WTC11 (cell line): ENCODE measurements around the gene CPNE8.
"Not testable (repeated sequence)": the region's sequence is repeated elsewhere in the genome, so short reads cannot be mapped to it uniquely, and the experiment has no call there.

Source experiments
- ATF3 ChIP-seq: sonication (generic); formaldehyde crosslinking; conservative IDR thresholded peaks from 2 replicates; pipeline ENCODE4 v1.8.1; 2022; ENCODE audit warnings: mild to moderate bottlenecking, missing genetic modification reagents
- CBFB ChIP-seq: sonication (generic); formaldehyde crosslinking; IDR thresholded peaks from 2 replicates; pipeline ENCODE4 v1.8.1; 2022; ENCODE audit warnings: mild to moderate bottlenecking, low read depth, missing genetic modification reagents
- CREB1 ChIP-seq: sonication (generic); formaldehyde crosslinking; IDR thresholded peaks from 2 replicates; pipeline ENCODE4 v1.8.0; 2023; ENCODE audit warnings: mild to moderate bottlenecking, missing genetic modification reagents
- ESRRA ChIP-seq: sonication (generic); formaldehyde crosslinking; IDR thresholded peaks from 2 replicates; pipeline ENCODE4 v1.8.1; 2022; ENCODE audit warnings: mild to moderate bottlenecking, missing genetic modification reagents, borderline replicate concordance
- FOXP1 ChIP-seq: sonication (generic); formaldehyde crosslinking; IDR thresholded peaks from 2 replicates; pipeline ENCODE4 v1.8.0; 2022; ENCODE audit warnings: missing genetic modification reagents, mild to moderate bottlenecking, moderate library complexity, borderline replicate concordance
- IRF1 ChIP-seq: sonication (generic); formaldehyde crosslinking; IDR thresholded peaks from 2 replicates; pipeline ENCODE4 v1.8.0; 2023; ENCODE audit warnings: missing genetic modification reagents
- IRF2 ChIP-seq: sonication (generic); formaldehyde crosslinking; IDR thresholded peaks from 2 replicates; pipeline ENCODE4 v1.8.0; 2022; ENCODE audit warnings: low read depth, missing genetic modification reagents, borderline replicate concordance
- NR2C2 ChIP-seq: sonication (generic); formaldehyde crosslinking; IDR thresholded peaks from 2 replicates; pipeline ENCODE4 v1.8.0; 2022; ENCODE audit warnings: mild to moderate bottlenecking, missing genetic modification reagents
- SMAD4 ChIP-seq: sonication (generic); formaldehyde crosslinking; IDR thresholded peaks from 2 replicates; pipeline ENCODE4 v1.8.0; 2022; ENCODE audit warnings: mild to moderate bottlenecking, missing genetic modification reagents
- TCF7 ChIP-seq: sonication (generic); formaldehyde crosslinking; IDR thresholded peaks from 2 replicates; pipeline ENCODE4 v1.8.0; 2022; ENCODE audit warnings: mild to moderate bottlenecking, low read depth, missing genetic modification reagents, moderate library complexity
- TF ChIP-seq, protein P1 (sequence below): fragments of 200-600 bp; IDR thresholded peaks from 2 replicates; pipeline ENCODE4 v1.8.0; 2022; ENCODE audit warnings: antibody characterized with exemption
- TF ChIP-seq, protein P2 (sequence below): sonication (generic); formaldehyde crosslinking; IDR thresholded peaks from 2 replicates; pipeline ENCODE4 v1.8.0; 2023; ENCODE audit warnings: missing genetic modification reagents, mild to moderate bottlenecking, borderline replicate concordance
- TF ChIP-seq, protein P3 (sequence below): sonication (generic); formaldehyde crosslinking; IDR thresholded peaks from 2 replicates; pipeline ENCODE4 v1.8.0; 2022; ENCODE audit warnings: mild to moderate bottlenecking, missing genetic modification reagents

- TF ChIP-seq CREB1 (CRISPR knock-in tag); ATF3 (CRISPR knock-in tag); TCF7 (CRISPR knock-in tag); NR2C2; CBFB (CRISPR knock-in tag); FOXP1 (CRISPR knock-in tag); ESRRA (CRISPR knock-in tag); IRF2; IRF1 (CRISPR knock-in tag); SMAD4 (CRISPR knock-in tag): not testable (repeated sequence)
- TF ChIP-seq, protein P1, sequence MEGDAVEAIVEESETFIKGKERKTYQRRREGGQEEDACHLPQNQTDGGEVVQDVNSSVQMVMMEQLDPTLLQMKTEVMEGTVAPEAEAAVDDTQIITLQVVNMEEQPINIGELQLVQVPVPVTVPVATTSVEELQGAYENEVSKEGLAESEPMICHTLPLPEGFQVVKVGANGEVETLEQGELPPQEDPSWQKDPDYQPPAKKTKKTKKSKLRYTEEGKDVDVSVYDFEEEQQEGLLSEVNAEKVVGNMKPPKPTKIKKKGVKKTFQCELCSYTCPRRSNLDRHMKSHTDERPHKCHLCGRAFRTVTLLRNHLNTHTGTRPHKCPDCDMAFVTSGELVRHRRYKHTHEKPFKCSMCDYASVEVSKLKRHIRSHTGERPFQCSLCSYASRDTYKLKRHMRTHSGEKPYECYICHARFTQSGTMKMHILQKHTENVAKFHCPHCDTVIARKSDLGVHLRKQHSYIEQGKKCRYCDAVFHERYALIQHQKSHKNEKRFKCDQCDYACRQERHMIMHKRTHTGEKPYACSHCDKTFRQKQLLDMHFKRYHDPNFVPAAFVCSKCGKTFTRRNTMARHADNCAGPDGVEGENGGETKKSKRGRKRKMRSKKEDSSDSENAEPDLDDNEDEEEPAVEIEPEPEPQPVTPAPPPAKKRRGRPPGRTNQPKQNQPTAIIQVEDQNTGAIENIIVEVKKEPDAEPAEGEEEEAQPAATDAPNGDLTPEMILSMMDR, result not testable (repeated sequence)
- TF ChIP-seq, protein P2, sequence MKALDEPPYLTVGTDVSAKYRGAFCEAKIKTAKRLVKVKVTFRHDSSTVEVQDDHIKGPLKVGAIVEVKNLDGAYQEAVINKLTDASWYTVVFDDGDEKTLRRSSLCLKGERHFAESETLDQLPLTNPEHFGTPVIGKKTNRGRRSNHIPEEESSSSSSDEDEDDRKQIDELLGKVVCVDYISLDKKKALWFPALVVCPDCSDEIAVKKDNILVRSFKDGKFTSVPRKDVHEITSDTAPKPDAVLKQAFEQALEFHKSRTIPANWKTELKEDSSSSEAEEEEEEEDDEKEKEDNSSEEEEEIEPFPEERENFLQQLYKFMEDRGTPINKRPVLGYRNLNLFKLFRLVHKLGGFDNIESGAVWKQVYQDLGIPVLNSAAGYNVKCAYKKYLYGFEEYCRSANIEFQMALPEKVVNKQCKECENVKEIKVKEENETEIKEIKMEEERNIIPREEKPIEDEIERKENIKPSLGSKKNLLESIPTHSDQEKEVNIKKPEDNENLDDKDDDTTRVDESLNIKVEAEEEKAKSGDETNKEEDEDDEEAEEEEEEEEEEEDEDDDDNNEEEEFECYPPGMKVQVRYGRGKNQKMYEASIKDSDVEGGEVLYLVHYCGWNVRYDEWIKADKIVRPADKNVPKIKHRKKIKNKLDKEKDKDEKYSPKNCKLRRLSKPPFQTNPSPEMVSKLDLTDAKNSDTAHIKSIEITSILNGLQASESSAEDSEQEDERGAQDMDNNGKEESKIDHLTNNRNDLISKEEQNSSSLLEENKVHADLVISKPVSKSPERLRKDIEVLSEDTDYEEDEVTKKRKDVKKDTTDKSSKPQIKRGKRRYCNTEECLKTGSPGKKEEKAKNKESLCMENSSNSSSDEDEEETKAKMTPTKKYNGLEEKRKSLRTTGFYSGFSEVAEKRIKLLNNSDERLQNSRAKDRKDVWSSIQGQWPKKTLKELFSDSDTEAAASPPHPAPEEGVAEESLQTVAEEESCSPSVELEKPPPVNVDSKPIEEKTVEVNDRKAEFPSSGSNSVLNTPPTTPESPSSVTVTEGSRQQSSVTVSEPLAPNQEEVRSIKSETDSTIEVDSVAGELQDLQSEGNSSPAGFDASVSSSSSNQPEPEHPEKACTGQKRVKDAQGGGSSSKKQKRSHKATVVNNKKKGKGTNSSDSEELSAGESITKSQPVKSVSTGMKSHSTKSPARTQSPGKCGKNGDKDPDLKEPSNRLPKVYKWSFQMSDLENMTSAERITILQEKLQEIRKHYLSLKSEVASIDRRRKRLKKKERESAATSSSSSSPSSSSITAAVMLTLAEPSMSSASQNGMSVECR (CRISPR knock-in tag), result not testable (repeated sequence)
- TF ChIP-seq, protein P3, sequence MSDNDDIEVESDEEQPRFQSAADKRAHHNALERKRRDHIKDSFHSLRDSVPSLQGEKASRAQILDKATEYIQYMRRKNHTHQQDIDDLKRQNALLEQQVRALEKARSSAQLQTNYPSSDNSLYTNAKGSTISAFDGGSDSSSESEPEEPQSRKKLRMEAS (CRISPR knock-in tag), result not testable (repeated sequence)
Observed at GRCh38 chr12:38742496-38742895, 162.9 kb downstream of the CPNE8 start.
